SK-N-SH (cell line): ENCODE measurements around the gene SV2B. TPM values are rescaled to one million over a fixed set of nuclear protein-coding genes. Genes with fewer than 3 reads are reported as not detected.

Source experiments
- CTCF ChIA-PET: fragments of 300-600, 350-600 bp; formaldehyde crosslinking; extraction: SDS; loops from one replicate; lab custom pipeline; 2021; lab: Yijun Ruan, JAX
- POLR2A ChIA-PET: fragments of 350-600 bp; sonication (Branson Sonifier 250); formaldehyde crosslinking; extraction: SDS; loops from one replicate; lab custom pipeline; 2020; ENCODE audit warnings: antibody characterized with exemption, inconsistent platforms; lab: Yijun Ruan, JAX
- DNase-seq: peaks from one replicate; pipeline ENCODE4 v3.0.0; 2012
- H2AFZ ChIP-seq: fragments of 200-600 bp; sonication (generic); 2 replicates; pipeline ENCODE4 v1.8.1; 2016; ENCODE audit warnings: antibody characterized with exemption, mild to moderate bottlenecking, low read depth
- H3F3A ChIP-seq: fragments of 200-600 bp; sonication (generic); replicated peaks from 2 replicates; pipeline ENCODE3; 2016; ENCODE audit warnings: antibody characterized with exemption, mild to moderate bottlenecking; ENCODE audit not compliant: insufficient read depth
- H3K27ac ChIP-seq, 2 experiments: fragments of 200-500 bp in 1 of 2; fragments of 200-600 bp in 1 of 2; sonication (Bioruptor generic) in 1 of 2; sonication (generic), shearing (Covaris generic) in 1 of 2; 2 replicates each; pipeline versions ENCODE4 v1.5.1 to v1.6.1; 2014 to 2016; ENCODE audit warnings: low read depth in 2 of 2, inconsistent platforms in 1 of 2, low read length in 1 of 2, mild to moderate bottlenecking in 1 of 2, mixed read lengths in 1 of 2
- H3K27me3 ChIP-seq: fragments of 200-600 bp; sonication (generic), shearing (Covaris generic); 2 replicates; pipeline ENCODE4 v1.6.1; 2016; ENCODE audit warnings: mixed run types; ENCODE audit not compliant: insufficient read depth
- H3K36me3 ChIP-seq, 2 experiments: fragments of 200-500 bp in 1 of 2; fragments of 200-600 bp in 1 of 2; sonication (Bioruptor generic) in 1 of 2; sonication (generic) in 1 of 2; replicated peaks in 1 of 2; 2 replicates each; pipeline versions ENCODE3 to v1.5.1; 2014 to 2016; ENCODE audit warnings: low read length in 1 of 2, mild to moderate bottlenecking in 1 of 2; ENCODE audit not compliant: insufficient read depth in 2 of 2, control insufficient read depth in 1 of 2
- H3K4me1 ChIP-seq, 2 experiments: fragments of 200-500 bp in 1 of 2; fragments of 200-600 bp in 1 of 2; sonication (Bioruptor generic) in 1 of 2; sonication (generic), shearing (Covaris generic) in 1 of 2; 2 replicates each; pipeline versions ENCODE4 v1.5.1 to v1.6.1; 2014 to 2016; ENCODE audit warnings: low read depth in 1 of 2, low read length in 1 of 2, mixed run types in 1 of 2; ENCODE audit not compliant: insufficient read depth in 2 of 2, control insufficient read depth in 1 of 2
- H3K4me2 ChIP-seq: fragments of 200-600 bp; sonication (generic), shearing (Covaris generic); 2 replicates; pipeline ENCODE4 v1.6.1; 2017; ENCODE audit warnings: mixed run types
- H3K4me3 ChIP-seq, 2 experiments: fragments of 200-500 bp in 1 of 2; fragments of 200-600 bp in 1 of 2; sonication (Bioruptor generic) in 1 of 2; sonication (generic), shearing (Covaris generic) in 1 of 2; 2 replicates each; pipeline versions ENCODE4 v1.5.1 to v1.8.1; 2014 to 2016; ENCODE audit warnings: low read depth in 2 of 2, inconsistent platforms in 1 of 2, low read length in 1 of 2, mild to moderate bottlenecking in 1 of 2, mixed read lengths in 1 of 2, moderate library complexity in 1 of 2
- H3K79me2 ChIP-seq: fragments of 200-600 bp; sonication (generic); 2 replicates; pipeline ENCODE4 v1.8.1; 2017; ENCODE audit warnings: mild to moderate bottlenecking; ENCODE audit not compliant: insufficient read depth
- H3K9ac ChIP-seq: fragments of 200-600 bp; sonication (generic); 2 replicates; pipeline ENCODE4 v1.6.1; 2017; ENCODE audit warnings: mixed run types
- H3K9me2 ChIP-seq: fragments of 200-600 bp; sonication (generic); 2 replicates; pipeline ENCODE4 v1.6.1; 2017; ENCODE audit warnings: mixed run types
- H3K9me3 ChIP-seq: fragments of 200-600 bp; sonication (generic); 2 replicates; pipeline ENCODE4 v1.6.1; 2017; ENCODE audit warnings: mixed run types, mild to moderate bottlenecking, moderate library complexity
- H4K20me1 ChIP-seq: fragments of 200-600 bp; sonication (generic); 2 replicates; pipeline ENCODE4 v1.6.1; 2017; ENCODE audit warnings: mild to moderate bottlenecking, mixed run types; ENCODE audit not compliant: insufficient read depth
- CHD2 ChIP-seq: fragments of 150-350 bp; IDR thresholded peaks from 2 replicates; pipeline ENCODE4 v1.6.1; 2018; ENCODE audit warnings: low read length; ENCODE audit not compliant: partially characterized antibody
- EZH2phosphoT487 ChIP-seq: fragments of 200-600 bp; sonication (generic); IDR thresholded peaks from 2 replicates; pipeline ENCODE4 v1.6.1; 2017; ENCODE audit warnings: low read depth, mixed run types, mild to moderate bottlenecking, antibody characterized with exemption, moderate library complexity, borderline replicate concordance
- FOSL2 ChIP-seq: IDR thresholded peaks from 2 replicates; pipeline ENCODE4 v1.4.0; 2012; ENCODE audit warnings: low read depth, mild to moderate bottlenecking, moderate library complexity, borderline replicate concordance
- FOXJ3 ChIP-seq: sonication (generic); formaldehyde crosslinking; IDR thresholded peaks from 2 replicates; pipeline ENCODE4 v1.5.1; 2020; ENCODE audit warnings: mild to moderate bottlenecking, missing genetic modification reagents
- FOXM1 ChIP-seq: IDR thresholded peaks from 2 replicates; pipeline ENCODE4 v1.4.0; 2012; ENCODE audit warnings: low read depth, mild to moderate bottlenecking
- GABPA ChIP-seq: IDR thresholded peaks from 2 replicates; pipeline ENCODE4 v1.4.0; 2012; ENCODE audit warnings: low read depth, mild to moderate bottlenecking
- GATA2 ChIP-seq: sonication (generic); formaldehyde crosslinking; IDR thresholded peaks from 2 replicates; pipeline ENCODE4 v1.5.0; 2020; ENCODE audit warnings: mild to moderate bottlenecking, missing genetic modification reagents
- IRF3 ChIP-seq: fragments of 150-350 bp; IDR thresholded peaks from 2 replicates; pipeline ENCODE4 v1.6.1; 2016; ENCODE audit warnings: mild to moderate bottlenecking, low read depth, low read length
- JUND ChIP-seq: IDR thresholded peaks from 2 replicates; pipeline ENCODE4 v1.4.0; 2012
- MAX ChIP-seq: IDR thresholded peaks from 2 replicates; pipeline ENCODE4 v1.4.0; 2012; ENCODE audit warnings: low read depth
- MEF2A ChIP-seq: IDR thresholded peaks from 2 replicates; pipeline ENCODE4 v1.4.0; 2012; ENCODE audit warnings: low read depth, borderline replicate concordance
- NFIC ChIP-seq: IDR thresholded peaks from 2 replicates; pipeline ENCODE4 v1.4.0; 2012; ENCODE audit warnings: borderline replicate concordance
- REST ChIP-seq: IDR thresholded peaks from 2 replicates; pipeline ENCODE4 v1.6.1; 2012; ENCODE audit warnings: mild to moderate bottlenecking, low read depth, low read length, moderate library complexity
- RXRA ChIP-seq: IDR thresholded peaks from 2 replicates; pipeline ENCODE4 v1.4.0; 2012; ENCODE audit warnings: low read depth, mild to moderate bottlenecking, borderline replicate concordance
- SMC3 ChIP-seq: IDR thresholded peaks from 2 replicates; pipeline ENCODE4 v1.6.1; 2012; ENCODE audit warnings: low read depth, low read length, improper control_type of control experiment
- USF1 ChIP-seq: IDR thresholded peaks from 2 replicates; pipeline ENCODE4 v1.4.0; 2012; ENCODE audit warnings: low read depth, borderline replicate concordance
- USF2 ChIP-seq: fragments of 150-350 bp; IDR thresholded peaks from 2 replicates; pipeline ENCODE4 v1.6.1; 2017; ENCODE audit warnings: antibody characterized with exemption, low read length, low read depth, borderline replicate concordance
- YY1 ChIP-seq: IDR thresholded peaks from 2 replicates; pipeline ENCODE4 v1.4.0; 2012; ENCODE audit warnings: low read depth, mild to moderate bottlenecking
- WGBS: methylation state at CpG from one replicate; pipeline ENCODE4 v1.1.6; 2017; ENCODE audit warnings: low lambda C conversion rate; 5-methylcytosine and 5-hydroxymethylcytosine counted together
- polyA plus RNA-seq, 3 experiments: library from polyadenylated mRNA; depleted of rRNA; stranded (reverse); fragments of >200 nt; gene quantifications; 2 replicates each; pipeline ENCODE4 v1.2.3, GENCODE V29; 2012

The SV2B gene
- polyA plus RNA-seq, 1 of the 3 experiments (the other 2 are of a cell fraction) = not detected

- Histone ChIP-seq H3K36me3 (no peaks in the 10 kb centered on the region), H3K4me1 (no peaks in the 10 kb centered on the region; a peak in 1 of 4 replicates), H3K79me2 (no peaks in the 10 kb centered on the region), H3K27ac (no peak overlapping the region), H2AFZ (no peak overlapping the region), H3K4me2 (no peak overlapping the region), H4K20me1 (no peaks in the 10 kb centered on the region), H3K9me3 (no peaks in the 10 kb centered on the region), H3K9me2 (no peaks in the 10 kb centered on the region), H3K4me3 (no peak overlapping the region), H3K27me3 (no peaks in the 10 kb centered on the region), H3F3A (no peaks in the 10 kb centered on the region), H3K9ac (no peak overlapping the region)
- 11% methylated on average over 10 of the region's 10 CpGs for WGBS
- ChIA-PET CTCF (interaction anchor here (1.1 to 1.6 kb wide), 2 partner anchors 98 to 149 kb away, joined by 3 to 5 read pairs; no protein-coding TSS in a partner anchor), POLR2A (no interaction called here)
- DNase-seq = no peak
- TF ChIP-seq YY1 (no peak), USF2 (no peak), MEF2A (no peak), NFIC (no peak), GABPA (no peak), FOSL2 (no peak), EZH2phosphoT487 (no peak), FOXJ3 (CRISPR knock-in tag) (no peak)
These were observed 53.0 kb downstream of the SV2B start for GRCh38 chr15:91152896-91153581.

GRCh38 chr15:91153954-91154353 lies 53.9 kb downstream of the SV2B start:
- H3K9me3 ChIP-seq = no peaks in the 10 kb centered on the region
- H3K9ac ChIP-seq = no peak overlapping the region
- no peak overlapping the region for H3K4me3 ChIP-seq
- ChIA-PET CTCF (interaction anchor here (1.1 kb wide), 1 partner anchor 149 kb away, joined by 3 read pairs; no protein-coding TSS in a partner anchor), POLR2A (no interaction called here)
- H3F3A ChIP-seq = no peaks in the 10 kb centered on the region
- no peak overlapping the region for H3K4me2 ChIP-seq
- H3K27me3 ChIP-seq = no peaks in the 10 kb centered on the region
- TF ChIP-seq IRF3 = no peak
- no peak for TF ChIP-seq CHD2
- TF ChIP-seq REST = no peak
- no peak for TF ChIP-seq FOXJ3 (CRISPR knock-in tag)
- TF ChIP-seq EZH2phosphoT487 = no peak
- TF ChIP-seq SMC3 = no peak
- no peak for TF ChIP-seq USF1
- TF ChIP-seq FOSL2 = no peak
- TF ChIP-seq MEF2A = no peak
- no peak for TF ChIP-seq MAX
- TF ChIP-seq GATA2 = no peak
- no peak for TF ChIP-seq JUND
- TF ChIP-seq RXRA = no peak
- TF ChIP-seq GABPA = no peak
- TF ChIP-seq FOXM1 = no peak
- no peaks in the 10 kb centered on the region for H4K20me1 ChIP-seq
- H3K9me2 ChIP-seq = no peaks in the 10 kb centered on the region
- no peaks in the 10 kb centered on the region for H3K36me3 ChIP-seq
- no peaks in the 10 kb centered on the region; a peak in 1 of 4 replicates for H3K4me1 ChIP-seq
- H3K27ac ChIP-seq = no peak overlapping the region
- H3K79me2 ChIP-seq = no peaks in the 10 kb centered on the region
- H2AFZ ChIP-seq = no peak overlapping the region
- WGBS = 17% methylated on average over 1 of the region's 1 CpG
- DNase-seq = no peak
